ENCODE results near the gene COMP.

The COMP gene

DNA sequence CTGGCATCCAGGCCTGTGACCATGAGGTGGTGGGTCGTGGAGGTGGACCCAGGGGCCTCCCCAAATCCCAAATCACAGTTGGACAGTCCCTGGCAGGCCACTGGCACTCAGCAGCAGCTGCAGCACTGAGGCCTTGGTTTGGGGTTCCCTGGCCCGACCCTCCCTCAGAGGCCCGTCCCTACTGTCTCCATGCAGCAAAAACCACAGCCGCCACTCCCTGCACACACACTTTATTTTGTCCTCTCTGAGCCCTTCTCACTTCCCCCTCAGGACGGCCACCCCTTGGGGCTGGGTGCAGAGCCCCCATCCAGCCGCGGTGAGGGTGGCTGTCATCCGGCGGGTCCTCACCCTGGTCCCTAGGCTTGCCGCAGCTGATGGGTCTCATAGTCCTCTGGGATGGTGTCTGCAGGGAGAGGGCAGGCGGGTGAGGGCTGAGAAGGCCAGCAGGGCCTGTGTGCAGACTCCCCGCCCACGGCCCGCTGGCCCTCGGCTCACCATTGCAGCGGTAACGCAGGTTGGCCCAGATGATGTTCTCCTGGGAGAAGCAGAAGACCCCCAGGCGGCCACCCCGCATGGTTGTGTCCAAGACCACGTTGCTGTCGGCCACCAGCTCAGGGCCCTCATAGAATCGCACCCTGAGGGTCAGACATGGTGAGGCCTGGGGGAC is 8.4 kb downstream of the COMP start:
- no peak for DNase-seq (ENCODE audit: low spot score)

DNA sequence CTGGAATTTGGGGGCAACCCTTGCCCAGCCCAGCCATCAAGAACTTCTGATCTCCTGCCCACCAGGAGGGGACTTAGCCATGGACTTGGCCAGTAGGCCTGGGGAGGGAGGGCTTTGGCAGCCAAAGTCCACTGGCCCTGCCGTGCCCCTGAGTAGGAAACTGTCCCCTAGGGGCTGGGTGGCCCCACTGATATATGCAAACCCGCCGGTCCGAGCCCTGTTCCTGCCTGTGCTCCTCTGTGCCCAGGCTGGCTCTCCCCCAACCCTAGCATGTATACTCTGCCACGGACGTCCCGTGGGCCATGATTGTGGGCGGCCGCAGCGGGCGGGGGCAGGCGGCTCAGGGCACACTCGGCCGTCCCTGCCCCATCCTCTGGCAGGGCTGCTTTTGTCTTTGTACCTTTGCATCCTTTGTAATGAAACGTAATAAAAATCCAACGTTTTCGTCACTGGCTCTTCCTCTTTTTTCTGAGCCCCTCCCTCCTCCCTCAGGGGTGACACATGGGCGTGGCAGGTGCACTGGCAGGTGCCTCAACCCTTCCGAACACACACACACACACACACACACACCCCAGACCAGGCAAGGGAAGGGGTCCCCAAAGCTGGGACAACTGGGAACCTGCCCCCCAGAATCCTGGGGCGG is 9.1 kb downstream of the COMP start:
- no peak for DNase-seq (ENCODE audit: low spot score)

DNA sequence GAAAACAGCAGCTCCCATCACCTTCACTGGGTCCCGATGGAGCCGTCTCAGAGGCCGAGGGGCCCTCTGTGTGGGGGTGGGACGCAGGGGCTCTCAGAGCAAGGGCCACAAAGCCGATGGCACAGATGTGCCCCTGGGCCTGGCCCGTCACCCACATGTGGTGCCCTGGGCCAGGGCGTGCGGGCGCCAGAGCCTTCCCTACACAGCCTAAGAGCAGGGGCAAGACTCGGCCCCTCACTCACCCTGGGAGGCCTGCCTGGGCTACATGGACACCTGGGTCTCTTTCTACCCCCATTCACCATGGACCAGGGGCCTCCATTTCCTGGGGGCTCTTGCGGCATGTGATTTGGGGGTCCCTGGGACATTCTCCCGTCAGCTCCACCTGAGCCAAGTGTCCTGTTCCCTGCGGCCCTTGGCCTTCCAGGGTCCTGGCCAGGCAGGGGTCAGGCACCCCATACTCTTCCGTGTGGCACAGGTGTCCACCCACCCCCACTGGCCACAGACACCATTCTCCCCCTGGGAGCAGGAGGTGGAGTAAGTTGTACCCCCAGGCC is 10.0 kb downstream of the COMP start:
- no peak for DNase-seq (ENCODE audit: low spot score)

DNA sequence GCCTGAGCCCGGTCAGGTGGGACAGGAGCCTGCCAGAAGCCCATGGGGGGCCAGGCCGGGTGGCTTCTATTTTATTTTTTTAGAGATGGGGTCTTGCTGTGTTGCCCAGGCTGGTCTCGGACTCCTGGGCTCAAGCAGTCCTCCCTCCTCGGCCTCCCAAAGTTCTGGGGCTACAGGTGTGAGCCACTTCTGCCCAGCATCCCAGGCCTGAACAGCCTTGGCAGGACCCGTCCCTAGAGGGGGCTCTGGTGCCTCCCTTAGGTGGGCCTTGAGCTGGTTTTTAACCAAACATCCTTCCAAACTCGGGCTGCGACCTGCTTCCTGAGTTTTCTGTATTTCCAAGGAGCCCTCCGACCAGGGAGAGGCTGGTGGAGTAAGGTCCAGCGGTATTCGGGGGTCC is 10.5 kb downstream of the COMP start:
- no peak for DNase-seq (ENCODE audit: low spot score)

DNA sequence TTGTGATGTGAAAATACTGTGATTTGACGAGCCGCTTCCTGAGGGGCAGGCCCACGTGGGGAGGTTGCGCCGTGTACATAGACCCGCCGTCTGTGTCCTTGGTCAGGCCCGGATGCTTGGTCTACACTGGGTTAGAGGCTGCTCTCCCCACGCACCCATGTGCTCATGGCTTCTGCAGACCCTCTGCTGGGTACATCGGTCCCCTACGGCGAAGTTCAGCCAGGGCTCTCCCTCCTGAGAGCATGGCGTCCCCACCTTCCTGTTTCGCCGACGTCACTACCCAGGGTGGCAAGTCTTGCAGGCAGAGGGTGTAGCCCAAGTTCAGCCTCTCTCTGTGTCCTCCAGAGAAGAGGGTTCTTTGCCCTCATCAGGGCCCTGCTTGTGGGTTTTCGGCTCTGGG is 11.0 kb downstream of the COMP start:
- DNase-seq (ENCODE audit: low spot score) = no peak

DNA sequence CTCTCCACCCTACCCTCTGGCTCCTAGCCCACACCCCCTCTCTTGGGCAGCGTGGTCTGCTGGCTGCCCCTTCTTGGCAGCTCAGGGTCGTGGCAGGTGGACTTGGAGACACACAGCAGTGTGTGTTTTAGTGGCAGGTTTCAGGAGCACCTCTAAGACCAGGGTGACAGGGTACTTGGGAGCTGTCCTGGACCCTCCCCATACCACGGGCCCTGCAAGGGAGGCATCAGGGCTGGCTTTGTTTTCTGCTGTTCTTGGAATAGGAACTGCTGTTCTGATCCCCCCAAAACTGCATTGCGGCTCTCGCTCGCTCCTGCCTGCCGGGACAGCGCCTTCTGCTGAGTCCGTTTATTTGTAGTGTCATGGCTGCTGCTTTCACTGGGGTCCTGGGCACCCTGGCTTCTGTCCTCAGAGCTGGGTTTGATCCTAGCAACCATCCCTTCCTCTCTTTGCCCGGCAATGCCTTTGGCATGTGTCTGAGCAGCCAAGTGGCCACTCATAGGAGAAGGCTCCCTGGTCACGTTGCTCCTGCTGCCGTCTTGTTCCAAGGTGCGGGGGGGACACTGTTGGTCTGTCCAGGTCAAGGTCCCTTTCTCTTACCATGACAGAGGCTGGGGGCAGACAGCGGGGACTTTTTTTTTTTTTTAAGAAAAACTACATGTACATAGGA is 12.1 kb downstream of the COMP start:
- no peak for DNase-seq (ENCODE audit: low spot score)

DNA sequence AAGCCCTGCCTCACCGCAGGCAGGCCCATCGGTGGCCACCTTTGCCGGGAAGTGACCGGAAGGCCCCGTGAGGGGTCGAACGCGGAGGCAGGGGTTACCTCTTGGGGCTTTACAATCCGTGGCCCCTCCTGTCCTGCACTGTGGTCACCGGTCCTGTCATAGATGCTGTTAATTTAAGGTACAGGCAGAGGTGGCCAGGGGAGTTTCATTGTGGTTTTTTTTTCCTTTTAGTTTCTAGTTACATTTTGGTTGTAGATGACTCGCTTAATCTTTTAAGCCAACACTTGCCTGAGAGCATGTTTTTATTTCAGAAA is 13.1 kb downstream of the COMP start:
- no peak for DNase-seq (ENCODE audit: low spot score)

DNA sequence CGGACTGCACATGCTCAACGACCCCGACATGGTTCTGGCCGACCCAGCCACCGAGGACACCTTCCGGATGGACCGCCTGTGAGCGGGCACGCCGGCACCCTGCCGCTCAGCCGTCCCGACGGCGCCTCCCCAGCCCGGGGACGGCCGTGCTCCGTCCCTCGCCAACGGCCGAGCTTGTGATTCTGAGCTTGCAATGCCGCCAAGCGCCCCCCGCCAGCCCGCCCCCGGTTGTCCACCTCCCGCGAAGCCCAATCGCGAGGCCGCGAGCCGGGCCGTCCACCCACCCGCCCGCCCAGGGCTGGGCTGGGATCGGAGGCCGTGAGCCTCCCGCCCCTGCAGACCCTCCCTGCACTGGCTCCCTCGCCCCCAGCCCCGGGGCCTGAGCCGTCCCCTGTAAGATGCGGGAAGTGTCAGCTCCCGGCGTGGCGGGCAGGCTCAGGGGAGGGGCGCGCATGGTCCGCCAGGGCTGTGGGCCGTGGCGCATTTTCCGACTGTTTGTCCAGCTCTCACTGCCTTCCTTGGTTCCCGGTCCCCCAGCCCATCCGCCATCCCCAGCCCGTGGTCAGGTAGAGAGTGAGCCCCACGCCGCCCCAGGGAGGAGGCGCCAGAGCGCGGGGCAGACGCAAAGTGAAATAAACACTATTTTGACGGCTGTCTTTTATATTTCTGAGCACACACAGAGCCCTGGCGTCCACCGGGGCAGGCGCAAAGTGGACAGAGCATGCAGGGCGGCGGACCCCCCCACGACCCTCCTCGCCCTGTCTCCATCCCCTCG is 13.6 kb downstream of the COMP start:
- no peak for DNase-seq (ENCODE audit: low spot score)

DNA sequence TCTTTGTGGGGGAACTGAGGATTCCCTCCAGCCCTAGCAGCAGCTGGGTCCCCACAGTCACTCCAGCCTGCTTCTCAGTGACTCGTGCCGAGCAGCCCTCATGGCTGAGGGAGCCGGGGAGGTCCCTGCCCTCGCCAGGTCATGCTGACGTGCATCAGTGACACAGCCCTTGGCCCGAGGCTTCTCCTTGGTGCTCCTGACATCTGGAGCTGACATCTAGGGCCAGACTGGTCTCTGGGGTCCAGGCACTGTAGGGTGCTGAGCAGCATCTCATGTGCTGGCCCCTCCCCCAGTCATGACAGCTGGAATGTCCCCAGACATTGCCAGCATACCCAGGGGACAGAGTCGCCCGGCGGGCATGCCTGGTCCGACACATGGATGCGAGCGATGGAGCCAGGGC is 14.4 kb downstream of the COMP start:
- DNase-seq (ENCODE audit: low spot score) = no peak

DNA sequence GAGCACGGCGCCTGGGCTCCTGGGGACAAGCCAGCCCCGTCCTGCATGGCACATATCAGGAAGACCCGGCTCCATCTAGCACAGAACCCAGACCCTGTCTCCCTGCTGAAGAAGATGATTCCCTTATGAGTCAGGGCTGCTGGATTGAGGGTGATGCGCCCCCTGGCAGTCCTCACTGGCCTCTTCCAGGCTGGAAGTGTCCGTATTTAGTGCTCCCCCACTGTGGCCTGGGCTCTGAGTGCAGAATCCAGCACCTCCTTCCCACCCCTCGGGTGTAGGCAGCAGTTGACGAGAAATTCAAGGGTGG is 14.9 kb downstream of the COMP start:
- no peak for DNase-seq (ENCODE audit: low spot score)

DNA sequence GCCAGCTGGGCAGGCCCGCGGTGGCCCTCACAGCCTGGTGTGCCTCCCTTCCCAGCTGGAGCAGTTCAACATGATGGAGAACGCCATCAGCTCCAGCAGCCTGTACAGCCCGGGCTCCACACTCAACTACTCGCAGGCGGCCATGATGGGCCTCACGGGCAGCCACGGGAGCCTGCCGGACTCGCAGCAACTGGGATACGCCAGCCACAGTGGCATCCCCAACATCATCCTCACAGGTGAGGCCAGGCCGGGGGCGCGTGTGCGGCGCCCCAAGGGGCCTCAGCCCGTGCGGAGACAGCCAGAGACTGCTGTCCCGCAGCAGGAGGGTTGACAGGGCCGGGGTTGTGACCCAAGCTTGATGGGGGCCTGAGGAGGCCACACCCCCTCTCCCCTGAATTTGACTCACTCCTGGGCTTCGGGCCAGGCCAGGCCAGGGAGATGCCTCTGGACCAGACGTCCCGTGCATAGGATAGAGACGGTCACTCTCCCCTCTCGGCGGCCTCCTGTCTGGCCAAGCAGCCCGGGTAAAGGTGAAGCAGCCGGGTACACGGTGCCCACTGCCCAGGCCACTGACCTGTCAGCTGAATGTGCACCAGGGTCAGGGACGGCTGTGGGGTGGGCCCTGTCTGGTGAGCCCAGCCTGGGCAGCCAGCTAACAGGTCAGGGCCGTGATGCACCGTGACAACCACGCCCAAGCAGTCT is 15.4 kb downstream of the COMP start:
- DNase-seq (ENCODE audit: low spot score) = no peak

DNA sequence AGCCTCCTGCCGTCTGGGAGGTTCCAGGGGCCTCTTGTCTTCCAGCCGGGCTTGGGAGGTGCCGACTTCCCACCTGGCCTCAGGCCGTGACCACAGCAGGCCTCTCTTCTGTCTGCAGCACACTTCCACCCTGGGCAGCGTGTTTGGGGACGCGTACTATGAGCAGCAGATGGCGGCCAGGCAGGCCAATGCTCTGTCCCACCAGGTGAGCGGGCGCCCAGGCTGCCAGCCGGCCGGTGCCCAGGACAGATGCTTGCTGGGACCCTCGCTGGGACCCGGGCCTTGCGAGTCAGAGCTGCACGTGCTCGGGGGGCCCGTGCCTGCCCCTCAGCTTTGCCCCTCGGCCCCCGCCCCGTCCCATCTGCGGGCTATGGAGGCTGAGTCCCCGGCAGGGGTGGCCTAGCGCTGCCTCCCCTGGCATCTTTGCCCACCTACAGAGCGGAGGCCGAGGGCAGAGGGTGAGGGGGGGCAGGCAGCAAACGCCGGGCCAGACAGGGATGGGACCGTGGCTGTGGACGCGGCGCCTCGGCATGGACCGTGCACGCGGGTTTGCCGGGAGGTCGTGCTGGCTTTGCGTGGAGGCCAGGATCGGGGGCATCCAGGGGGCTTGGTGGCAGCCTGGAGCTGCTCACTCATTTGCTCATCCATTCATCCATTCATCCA is 16.2 kb downstream of the COMP start:
- DNase-seq (ENCODE audit: low spot score) = no peak

DNA sequence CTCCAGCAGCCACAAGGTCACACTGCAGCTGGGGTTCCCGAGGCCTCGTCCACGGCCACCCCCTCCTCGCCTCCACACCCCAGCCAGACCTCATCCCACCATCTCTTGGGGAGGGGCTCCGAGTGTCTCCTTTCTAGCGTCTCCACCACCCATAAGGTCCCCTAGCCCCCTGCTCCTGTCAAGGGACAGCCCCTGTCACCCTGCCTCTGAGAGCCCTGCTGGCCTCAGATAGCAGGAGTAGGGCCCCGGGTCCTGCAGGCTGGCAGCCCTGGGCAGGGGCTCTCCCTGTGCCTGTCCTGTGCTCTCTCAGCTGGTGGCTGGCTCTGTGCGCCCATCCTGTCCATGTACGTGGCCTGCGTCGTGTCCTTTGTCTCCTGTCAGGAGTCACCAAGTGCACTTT is 17.0 kb downstream of the COMP start:
- no peak for DNase-seq (ENCODE audit: low spot score)

DNA sequence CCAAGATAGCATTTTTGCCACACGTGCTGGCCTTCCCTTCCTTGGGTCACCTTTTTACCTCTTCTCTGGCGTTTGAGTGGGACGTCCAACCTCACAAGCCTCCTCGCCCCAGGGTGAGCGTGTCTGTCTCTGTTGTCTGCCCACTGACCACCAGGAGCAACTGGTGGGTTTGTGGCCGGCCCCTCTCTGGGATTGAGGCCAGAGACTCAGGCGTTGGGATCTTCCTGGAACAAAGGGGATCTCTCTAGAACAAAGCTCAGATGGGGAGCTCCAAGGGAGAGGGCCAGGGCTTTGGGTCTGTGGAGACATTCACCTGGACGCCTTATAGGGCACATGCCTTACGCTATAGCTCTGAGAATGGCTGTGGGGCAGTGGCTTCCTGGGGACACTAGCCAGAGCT is 17.4 kb downstream of the COMP start:
- no peak for DNase-seq (ENCODE audit: low spot score)

DNA sequence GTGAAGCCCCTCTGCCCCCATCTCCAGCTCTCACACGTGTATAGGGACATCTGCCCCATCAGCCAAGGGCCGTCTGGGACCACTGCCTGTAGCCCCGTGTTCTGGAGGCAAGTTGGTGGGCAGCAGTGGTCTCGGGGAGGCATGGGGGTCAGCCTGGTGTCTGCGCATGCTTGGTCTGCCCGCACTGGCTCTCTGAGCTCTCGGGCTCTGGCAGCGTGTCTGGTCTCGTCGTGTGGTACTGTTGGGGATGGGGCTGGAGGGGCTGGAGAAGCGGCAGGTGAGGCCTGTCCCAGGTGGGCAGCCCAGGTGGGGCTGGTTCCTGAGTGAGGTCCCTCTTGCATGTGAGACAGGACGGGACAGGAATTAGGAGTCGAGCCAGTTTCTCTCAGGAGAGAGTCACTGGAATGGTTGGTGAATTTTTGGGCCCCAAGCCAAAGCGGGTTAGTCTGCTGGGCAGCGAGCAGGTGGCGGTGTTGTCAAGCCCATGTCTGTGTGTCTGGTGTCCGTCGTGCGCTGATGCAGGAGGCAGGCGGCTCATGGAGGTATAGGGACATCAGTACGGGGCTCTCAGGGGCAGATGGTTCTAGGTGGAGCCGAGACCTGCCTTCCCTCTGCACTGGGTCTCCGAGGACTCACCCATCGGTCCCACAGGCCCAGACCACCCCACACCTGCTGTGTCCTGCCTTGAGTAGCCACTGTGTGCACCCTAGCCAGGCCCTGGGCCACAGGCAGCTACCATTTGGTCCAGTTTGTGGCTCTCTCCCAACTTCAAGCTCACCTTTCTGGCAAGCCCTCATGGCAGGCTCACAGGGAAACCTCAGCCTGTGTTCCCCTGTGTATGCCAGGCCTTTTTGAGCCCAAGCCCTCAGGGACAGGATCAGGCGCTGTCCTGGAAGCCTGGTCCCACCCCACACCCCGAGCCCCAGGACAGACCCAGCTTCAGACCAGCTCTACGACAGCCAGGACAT is 18.2 kb downstream of the COMP start:
- no peak for DNase-seq (ENCODE audit: low spot score)

DNA sequence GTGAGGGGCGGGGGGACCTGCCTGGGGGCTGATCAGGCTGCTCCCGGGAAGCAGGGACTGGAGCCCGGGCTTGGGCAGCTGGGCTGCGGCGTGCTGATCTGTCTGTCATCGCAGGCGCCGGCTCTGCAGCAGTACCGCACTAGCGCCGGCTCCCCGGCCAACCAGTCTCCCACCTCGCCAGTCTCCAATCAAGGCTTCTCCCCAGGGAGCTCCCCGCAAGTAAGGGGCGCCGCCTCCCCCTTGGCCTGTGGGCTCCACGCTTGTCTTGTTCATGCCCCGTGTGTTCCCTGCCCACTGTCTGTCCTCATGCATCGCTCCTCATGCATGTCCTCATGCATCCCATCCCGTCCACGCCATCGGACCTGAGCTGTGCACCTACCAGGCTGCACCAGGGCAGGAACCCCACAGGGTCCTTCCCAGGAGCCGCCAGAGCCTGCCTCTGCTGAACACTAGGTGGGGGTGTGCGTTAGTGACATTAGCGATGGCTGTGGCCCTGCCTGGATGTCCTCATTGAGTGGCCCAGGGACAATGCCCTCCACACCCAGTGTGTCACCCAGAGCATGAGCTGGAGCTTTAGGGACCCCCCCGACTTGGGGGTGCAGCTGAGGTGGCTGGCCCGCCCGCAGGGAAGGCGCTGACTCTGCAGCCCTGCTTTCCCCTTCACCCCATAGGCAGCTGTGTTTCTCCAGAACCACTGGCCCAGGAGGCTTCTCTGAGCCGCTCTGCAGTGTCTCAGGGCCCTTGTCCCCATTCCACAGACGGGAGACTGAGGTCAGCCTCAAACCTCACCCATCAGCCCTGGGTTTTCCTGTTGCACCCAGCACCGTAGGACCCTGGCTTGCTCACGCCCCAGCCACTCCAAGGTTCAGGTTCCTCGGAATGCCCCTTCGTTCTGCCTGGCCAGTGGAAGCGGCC is 19.5 kb downstream of the COMP start:
- DNase-seq (ENCODE audit: low spot score) = no peak

DNA sequence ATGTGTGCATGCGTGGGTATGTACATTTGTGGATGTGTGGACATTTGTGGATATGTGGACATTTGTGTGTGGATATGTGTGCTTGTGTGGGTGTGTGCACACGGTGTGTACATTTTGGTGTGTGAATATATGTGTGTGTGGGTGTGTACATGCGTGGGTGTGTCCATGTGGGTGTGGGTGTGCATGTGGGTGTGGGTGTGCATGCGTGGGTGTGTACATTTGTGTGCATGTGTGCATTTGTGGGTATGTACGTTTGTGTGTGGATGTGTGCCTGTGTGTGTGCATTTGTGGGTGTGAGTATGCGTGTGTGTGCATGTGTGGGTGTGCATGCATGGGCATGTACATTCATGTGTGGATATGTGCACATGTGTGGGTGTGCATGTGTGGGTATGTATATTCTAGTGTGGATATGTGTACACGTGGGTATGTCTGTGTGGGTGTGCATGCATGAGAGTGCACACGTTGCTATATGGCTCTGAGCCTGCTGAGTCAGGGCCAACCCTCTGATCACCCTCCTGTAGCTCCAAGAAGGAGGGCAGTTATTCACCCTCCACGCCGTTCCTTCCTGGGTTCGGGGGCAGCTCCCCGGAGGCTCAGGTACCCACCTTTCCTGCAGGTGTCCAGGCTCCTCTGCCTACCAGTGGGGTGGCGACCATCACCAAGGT is 20.3 kb downstream of the COMP start:
- DNase-seq (ENCODE audit: low spot score) = no peak

DNA sequence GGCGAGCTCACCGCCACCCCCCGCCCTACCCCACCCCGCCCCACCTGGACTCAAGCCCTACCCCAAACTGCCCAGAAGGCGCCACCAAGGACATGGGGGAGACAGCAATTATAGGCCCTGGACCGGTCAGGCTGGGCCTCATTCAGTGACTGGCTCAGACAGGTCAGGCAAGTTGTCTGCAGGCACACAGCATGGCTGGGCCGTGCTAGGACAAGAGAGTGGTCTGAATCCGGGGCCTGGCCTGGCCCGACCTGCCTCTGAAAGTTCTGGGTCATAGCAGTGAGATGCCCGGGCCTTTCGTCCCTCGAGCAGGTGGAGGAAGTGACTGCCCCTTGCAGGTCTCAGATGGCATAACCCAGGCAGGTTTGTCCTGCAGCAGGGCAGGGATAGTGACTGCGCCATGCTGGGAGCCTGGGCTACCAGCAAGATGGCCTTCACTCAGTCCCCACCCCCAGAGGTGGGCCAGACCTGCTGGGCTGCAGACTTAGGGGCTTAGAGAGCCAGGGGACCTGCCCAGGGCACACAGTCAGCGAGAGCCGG is 21.0 kb downstream of the COMP start:
- no peak for DNase-seq (ENCODE audit: low spot score)
